Psoas muscle (tissue), 8 donors: ENCODE results near the gene LCN10. TPM values are rescaled to one million over a fixed set of nuclear protein-coding genes. Genes with fewer than 3 reads are reported as not detected.
A peak's percentile ranks its signal among the peaks of the same experiment; 100 is the strongest.
"Not testable (repeated sequence)": the region's sequence is repeated elsewhere in the genome, so short reads cannot be mapped to it uniquely, and the experiment has no call there.

Experiments used
- ATAC-seq, 4 donors: fragments of 200-7000 bp; cut with Tn5 transposase; one replicate each; pipeline ENCODE4 v1.9.1; 2020; ENCODE audit warnings: moderate library complexity in 3 of 4, mild to moderate bottlenecking in 2 of 4
- DNase-seq, 2 donors: peaks; one replicate each; pipeline ENCODE4 v3.0.0-alpha.2; 2020
- H3K27ac ChIP-seq: fragments of 200-600 bp; one replicate; pipeline ENCODE4 v1.8.0; 2022
- H3K27me3 ChIP-seq, 3 donors: fragments of 200-600 bp in 1 of 3; one replicate each; pipeline versions ENCODE4 v1.6.1 to v1.8.0; 2013 to 2022; ENCODE audit warnings: low read length in 2 of 3, mild to moderate bottlenecking in 2 of 3, moderate library complexity in 1 of 3; ENCODE audit not compliant: insufficient read depth in 3 of 3
- H3K36me3 ChIP-seq, 2 donors: fragments of 200-600 bp in 1 of 2; one replicate each; pipeline versions ENCODE4 v1.6.1 to v1.8.0; 2013 to 2022; ENCODE audit warnings: low read depth in 1 of 2, mild to moderate bottlenecking in 1 of 2, moderate library complexity in 1 of 2; ENCODE audit not compliant: insufficient read depth in 1 of 2
- H3K4me1 ChIP-seq: fragments of 200-600 bp; one replicate; pipeline ENCODE4 v1.8.0; 2022
- H3K4me3 ChIP-seq: fragments of 200-600 bp; one replicate; pipeline ENCODE4 v1.8.0; 2022; ENCODE audit warnings: mild to moderate bottlenecking
- H3K9me3 ChIP-seq: fragments of 200-600 bp; one replicate; pipeline ENCODE4 v1.8.0; 2022
- WGBS, 3 donors: extraction: QIAGEN DNeasy Blood & Tissue Kit; methylation state at CpG; one replicate each; pipeline versions ENCODE4 v1.1.6 to v1.1.7; 2013; 5-methylcytosine and 5-hydroxymethylcytosine counted together
- intact Hi-C, 2 donors: fragments of 100-400 bp; cut with DNase I; formaldehyde crosslinking; loops; one replicate each; pipeline versions ENCODE4 v1.11.0 to v1.14.2; 2022
- polyA plus RNA-seq, 3 donors: library from polyadenylated mRNA; stranded (reverse); fragments of 200-250 nt; gene quantifications; one replicate each; pipeline ENCODE4 v1.2.3, GENCODE V29; 2013
- total RNA-seq, 4 donors: library from RNA; stranded (reverse); fragmentation: NEBNext Ultra II Directional in 2 of 4; extraction: Animal tissue kit (Norgen Biotek cat#: 25700) in 2 of 4; gene quantifications; one replicate each; pipeline versions ENCODE4 v1.2.1 to v1.2.4, GENCODE V29; 2021 to 2023
- TF ChIP-seq, protein P1 (sequence below): fragments of 200-600 bp; IDR thresholded peaks from one replicate; pipeline ENCODE4 v1.8.0; 2022; ENCODE audit warnings: antibody characterized with exemption
- donor health status: healthy with polysubstance abuse.
- donor health status: DM: no; HTN: no; CAD: no; lungs with moderate emphysema.
- donor health status: Bipolar disorder and iron deficiency.
- donor health status: healthy.
- donor health status: DM: yes; HTN: yes; CAD: no.
- donor health status: DM: no; HTN: no; CAD: no.
- donor health status: DM: no; HTN: no; CAD: no.
- donor health status: DM: yes; HTN: yes; CAD: no.

Gene LCN10
- total and polyA plus RNA-seq, 7 donors = 3.0 to 4.9 (median 4.0) TPM; not detected in 1

DNA sequence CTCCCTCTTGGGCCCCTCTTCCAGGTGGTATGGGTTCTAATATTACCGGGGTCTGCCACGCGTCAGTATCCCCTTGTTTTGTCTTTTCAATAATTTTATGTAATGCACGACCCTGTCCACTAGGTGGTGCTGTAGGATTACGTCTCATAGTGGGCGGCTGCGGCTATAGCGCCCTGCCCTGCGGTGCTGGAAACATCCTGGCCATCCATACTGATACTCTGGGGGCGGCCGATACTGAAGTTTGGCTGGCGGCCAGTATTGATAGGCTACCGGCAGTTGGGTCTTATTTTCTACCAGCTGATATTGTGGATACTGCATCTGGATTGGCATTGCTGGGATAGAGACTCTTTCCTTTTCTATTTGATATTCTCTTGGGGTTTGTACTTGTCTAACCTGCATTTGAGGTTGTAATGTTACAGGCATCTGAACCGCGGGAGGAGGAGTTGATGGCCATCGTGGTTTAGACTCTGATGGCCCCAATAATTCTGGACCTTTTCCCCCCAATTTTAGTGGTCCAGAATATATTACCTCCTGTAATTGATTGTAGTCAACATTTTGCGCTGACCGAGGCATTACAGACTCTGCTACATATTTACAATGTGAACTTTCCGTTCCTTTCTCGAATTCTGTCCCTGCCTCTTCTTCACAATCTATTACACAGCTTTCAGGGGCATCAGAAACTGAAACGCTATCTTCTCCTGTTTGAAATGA lies 45.1 kb upstream of the LCN10 start:
- ATAC-seq = no peak
- intact Hi-C loops = loop anchor here (1.0 to 10.0 kb wide), 3 partner anchors 247 to 277 kb away; no protein-coding TSS in a partner anchor
- 20 to 23% (median 21%) methylated on average over 21 of the region's 21 CpGs for WGBS, 3 donors
- no peaks in the 10 kb centered on the region for H3K9me3 ChIP-seq
- no peak overlapping the region for H3K4me3 ChIP-seq
- TF ChIP-seq, protein P1, sequence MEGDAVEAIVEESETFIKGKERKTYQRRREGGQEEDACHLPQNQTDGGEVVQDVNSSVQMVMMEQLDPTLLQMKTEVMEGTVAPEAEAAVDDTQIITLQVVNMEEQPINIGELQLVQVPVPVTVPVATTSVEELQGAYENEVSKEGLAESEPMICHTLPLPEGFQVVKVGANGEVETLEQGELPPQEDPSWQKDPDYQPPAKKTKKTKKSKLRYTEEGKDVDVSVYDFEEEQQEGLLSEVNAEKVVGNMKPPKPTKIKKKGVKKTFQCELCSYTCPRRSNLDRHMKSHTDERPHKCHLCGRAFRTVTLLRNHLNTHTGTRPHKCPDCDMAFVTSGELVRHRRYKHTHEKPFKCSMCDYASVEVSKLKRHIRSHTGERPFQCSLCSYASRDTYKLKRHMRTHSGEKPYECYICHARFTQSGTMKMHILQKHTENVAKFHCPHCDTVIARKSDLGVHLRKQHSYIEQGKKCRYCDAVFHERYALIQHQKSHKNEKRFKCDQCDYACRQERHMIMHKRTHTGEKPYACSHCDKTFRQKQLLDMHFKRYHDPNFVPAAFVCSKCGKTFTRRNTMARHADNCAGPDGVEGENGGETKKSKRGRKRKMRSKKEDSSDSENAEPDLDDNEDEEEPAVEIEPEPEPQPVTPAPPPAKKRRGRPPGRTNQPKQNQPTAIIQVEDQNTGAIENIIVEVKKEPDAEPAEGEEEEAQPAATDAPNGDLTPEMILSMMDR = peak; percentile 90
- H3K4me1 ChIP-seq = peaks cover 21% of the 10 kb centered on the region
- DNase-seq = peak; percentile 55 to 77
- no peaks in the 10 kb centered on the region for H3K27me3 ChIP-seq
- no peak overlapping the region for H3K27ac ChIP-seq
- peaks cover 0 to 4% of the 10 kb centered on the region in 2 donors for H3K36me3 ChIP-seq

DNA sequence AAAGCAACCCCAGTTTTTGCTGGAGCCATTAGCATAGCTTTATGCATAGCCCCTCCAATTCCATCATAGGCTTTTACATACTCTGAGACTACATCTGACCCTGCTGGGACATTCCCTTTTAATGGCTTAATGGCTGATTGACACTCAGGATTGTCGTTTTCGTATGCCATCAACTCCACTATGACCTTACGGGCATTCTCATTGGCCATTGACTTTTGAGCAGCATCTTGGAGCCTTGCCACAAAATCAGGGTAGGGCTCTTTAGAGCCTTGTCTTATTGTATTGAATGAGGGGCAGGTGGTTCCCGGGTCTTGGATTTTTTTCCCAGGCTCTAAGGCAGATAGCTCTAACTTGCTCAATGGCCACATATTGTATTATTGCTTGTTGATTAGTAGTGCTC lies 44.2 kb upstream of the LCN10 start:
- peaks cover 13% of the 10 kb centered on the region for H3K4me1 ChIP-seq
- not testable (repeated sequence) for DNase-seq, H3K27ac ChIP-seq, ATAC-seq, H3K27me3 ChIP-seq, H3K9me3 ChIP-seq, H3K4me3 ChIP-seq, H3K36me3 ChIP-seq
- WGBS, 3 donors = 28 to 31% (median 31%) methylated on average over 4 of the region's 4 CpGs
- intact Hi-C loops = loop anchor here (1.0 to 10.0 kb wide), 2 partner anchors 248 to 278 kb away; no protein-coding TSS in a partner anchor

DNA sequence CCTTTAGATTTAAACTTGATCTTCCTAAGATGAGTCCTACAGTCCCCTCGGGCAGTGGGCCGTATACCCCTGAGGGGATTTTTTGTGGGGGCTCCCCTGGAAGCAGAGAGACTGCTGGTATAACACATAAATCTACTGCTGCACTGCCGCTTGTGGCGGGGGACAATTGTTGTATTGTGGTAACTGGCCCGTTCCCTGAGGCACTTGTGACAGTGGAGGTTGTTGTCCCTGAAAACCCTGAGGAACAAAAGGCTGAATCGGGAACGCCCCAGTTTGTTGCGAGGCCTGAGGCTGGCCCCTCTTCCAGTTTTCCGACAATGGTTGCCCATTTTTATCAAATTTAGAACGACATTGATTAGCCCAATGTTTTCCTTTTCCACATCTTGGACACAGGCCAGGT lies 43.7 kb upstream of the LCN10 start:
- intact Hi-C loops = loop anchor here (10.0 kb wide), 1 partner anchor 278 kb away; no protein-coding TSS in a partner anchor
- Histone ChIP-seq H3K4me3 (no peak overlapping the region), H3K36me3 (no peaks in the 10 kb centered on the region), H3K4me1 (peaks cover 12% of the 10 kb centered on the region), H3K9me3 (no peaks in the 10 kb centered on the region), H3K27me3 (no peaks in the 10 kb centered on the region), H3K27ac (no peak overlapping the region)
- no peak for ATAC-seq
- WGBS, 3 donors = 71 to 75% (median 73%) methylated on average over 10 of the region's 10 CpGs
- DNase-seq = no peak
- TF ChIP-seq, protein P1 = no peak

DNA sequence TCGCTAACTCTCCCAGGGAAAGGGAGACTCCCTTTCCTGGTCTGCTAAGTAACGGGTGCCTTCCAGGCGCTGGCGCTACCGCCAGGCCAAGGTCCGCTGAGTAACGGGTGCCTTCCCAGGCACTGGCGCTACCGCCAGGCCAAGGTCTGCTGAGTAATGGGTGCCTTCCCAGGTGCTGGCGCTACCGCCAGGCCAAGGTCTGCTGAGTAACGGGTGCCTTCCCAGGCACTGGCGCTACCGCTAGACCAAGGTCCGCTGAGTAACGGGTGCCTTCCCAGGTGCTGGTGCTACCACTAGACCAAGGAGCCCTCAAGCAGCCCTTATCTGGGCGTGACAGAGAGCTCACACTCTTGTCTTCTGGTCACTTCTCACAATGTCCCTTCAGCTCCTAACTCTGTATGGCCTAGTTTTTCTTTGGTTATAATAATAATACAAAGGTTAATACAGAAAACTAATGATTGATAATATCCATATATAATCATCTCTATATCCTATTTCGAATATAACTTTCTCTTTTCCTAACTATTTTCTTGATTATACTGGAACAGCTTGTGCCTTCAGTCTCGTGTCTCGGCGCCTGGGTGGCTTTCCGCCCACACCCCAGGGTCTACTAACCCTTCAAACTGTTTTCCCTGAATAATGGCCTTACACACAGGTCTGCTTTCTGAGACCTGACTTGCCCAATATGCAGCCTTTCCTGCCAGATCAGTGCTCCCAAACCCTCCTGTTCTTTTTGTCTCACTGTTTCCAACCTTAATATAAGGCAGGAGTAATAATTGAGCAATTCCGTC lies 43.0 kb upstream of the LCN10 start:
- not testable (repeated sequence) for ATAC-seq, H3K4me3 ChIP-seq, H3K36me3 ChIP-seq, DNase-seq, H3K27ac ChIP-seq, H3K27me3 ChIP-seq, H3K9me3 ChIP-seq
- 83 to 90% (median 87%) methylated on average over 23 of the region's 23 CpGs for WGBS, 3 donors
- intact Hi-C loops = loop anchor here (10.0 kb wide), 1 partner anchor 279 kb away; no protein-coding TSS in a partner anchor
- H3K4me1 ChIP-seq = peaks cover 12% of the 10 kb centered on the region

DNA sequence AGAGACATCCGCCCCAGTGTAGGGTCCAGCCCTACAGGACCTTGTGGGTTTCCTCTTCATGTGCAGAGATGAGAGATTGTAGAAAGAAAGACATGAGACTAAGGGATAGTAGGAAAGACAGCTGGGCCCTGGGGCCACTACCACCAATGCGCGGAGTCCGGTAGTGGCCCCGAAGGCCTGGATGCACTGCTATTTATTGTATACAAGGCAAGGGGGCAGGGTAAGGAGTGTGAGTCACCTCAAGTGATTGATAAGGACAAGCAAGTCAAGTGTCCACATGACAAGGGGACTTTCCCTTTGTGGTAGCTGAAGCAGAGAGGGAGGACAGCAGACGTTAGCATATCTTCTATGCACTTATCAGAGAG lies 42.2 kb upstream of the LCN10 start:
- DNase-seq (no peak), ATAC-seq (no peak)
- intact Hi-C loops = loop anchor here (10.0 kb wide), 1 partner anchor 280 kb away; no protein-coding TSS in a partner anchor
- 89 to 96% (median 90%) methylated on average over 6 of the region's 6 CpGs for WGBS, 3 donors
- Histone ChIP-seq H3K4me1 (peaks cover 6% of the 10 kb centered on the region), H3K36me3 (no peaks in the 10 kb centered on the region), H3K9me3 (no peaks in the 10 kb centered on the region), H3K27ac (no peak overlapping the region), H3K4me3 (no peak overlapping the region), H3K27me3 (no peaks in the 10 kb centered on the region)
- TF ChIP-seq, protein P1 = no peak
